HG03575 (cell line): ENCODE results near the gene HIVEP2.

ENCODE experiments used
- ATAC-seq: cut with Tn5 transposase; IDR thresholded peaks from one replicate; pipeline ENCODE4 v1.9.1; 2021; ENCODE audit not compliant: unreplicated experiment, insufficient number of reproducible peaks, low FRiP score; ENCODE audit errors: extremely low read depth

The HIVEP2 gene

GRCh38 chr6:142833798-142834197 is 111.2 kb downstream of the HIVEP2 start:
- no peak for ATAC-seq

GRCh38 chr6:142833054-142833453 is 111.9 kb downstream of the HIVEP2 start:
- ATAC-seq, result no peak

GRCh38 chr6:142830807-142831206 is 114.2 kb downstream of the HIVEP2 start:
- no peak for ATAC-seq

GRCh38 chr6:142830116-142830710 is 114.8 kb downstream of the HIVEP2 start:
- no peak for ATAC-seq

GRCh38 chr6:142829556-142829955 is 115.4 kb downstream of the HIVEP2 start:
- ATAC-seq, result no peak

GRCh38 chr6:142827991-142828390 is 117.0 kb downstream of the HIVEP2 start:
- no peak for ATAC-seq

- no peak for ATAC-seq
Observed at GRCh38 chr6:142827369-142827768, 117.6 kb downstream of the HIVEP2 start.

- no peak for ATAC-seq
Observed at GRCh38 chr6:142825760-142826159, 119.2 kb downstream of the HIVEP2 start.

GRCh38 chr6:142824426-142824825 is 120.5 kb downstream of the HIVEP2 start:
- ATAC-seq, result no peak

GRCh38 chr6:142823256-142823902 is 121.6 kb downstream of the HIVEP2 start:
- no peak for ATAC-seq

GRCh38 chr6:142822842-142823241 is 122.1 kb downstream of the HIVEP2 start:
- ATAC-seq, result no peak

- ATAC-seq, result peak; percentile 38
Observed at GRCh38 chr6:142822383-142822782, 122.6 kb downstream of the HIVEP2 start.

GRCh38 chr6:142821860-142822259 is 123.1 kb downstream of the HIVEP2 start:
- no peak for ATAC-seq

GRCh38 chr6:142821164-142821716 is 123.7 kb downstream of the HIVEP2 start:
- no peak for ATAC-seq

GRCh38 chr6:142820338-142821051 is 124.5 kb downstream of the HIVEP2 start:
- ATAC-seq, result no peak

- ATAC-seq, result peak; percentile 48
Observed at GRCh38 chr6:142819603-142820337, 125.2 kb downstream of the HIVEP2 start.

GRCh38 chr6:142816486-142816885 is 128.5 kb downstream of the HIVEP2 start:
- no peak for ATAC-seq

GRCh38 chr6:142816031-142816430 is 128.9 kb downstream of the HIVEP2 start:
- no peak for ATAC-seq

GRCh38 chr6:142811923-142812322 is 133.1 kb downstream of the HIVEP2 start:
- ATAC-seq, result no peak
